ENCODE measurements around the gene RAC3. TPM values are rescaled to one million over a fixed set of nuclear protein-coding genes. Genes with fewer than 3 reads are reported as not detected.

Gene RAC3
- total RNA-seq, 2 donors from 2014 or later = 6.6 to 7.7 TPM

GRCh38 chr17:82047379-82047778 is 15.9 kb downstream of the RAC3 start:
- Mint-ChIP-seq H3K4me1 (no peaks in the 10 kb centered on the region), H3K27me3 (no peaks in the 10 kb centered on the region), H3K4me3 (no peak overlapping the region), H3K27ac (no peak overlapping the region), H3K9me3 (no peaks in the 10 kb centered on the region), H3K36me3 (ENCODE audit: low read depth) (peaks cover 11% of the 10 kb centered on the region)
- no peak for ATAC-seq (replicated peaks)

GRCh38 chr17:82047914-82048570 is 16.6 kb downstream of the RAC3 start:
- H3K4me1 Mint-ChIP-seq = no peaks in the 10 kb centered on the region
- no peaks in the 10 kb centered on the region for H3K27me3 Mint-ChIP-seq
- no peak overlapping the region for H3K4me3 Mint-ChIP-seq
- no peak for ATAC-seq (replicated peaks)
- no peaks in the 10 kb centered on the region for H3K9me3 Mint-ChIP-seq
- peaks cover 11% of the 10 kb centered on the region for H3K36me3 Mint-ChIP-seq (ENCODE audit: low read depth)
- H3K27ac Mint-ChIP-seq = no peak overlapping the region

- H3K4me3 Mint-ChIP-seq = no peak overlapping the region
- no peak overlapping the region for H3K27ac Mint-ChIP-seq
- H3K9me3 Mint-ChIP-seq = no peaks in the 10 kb centered on the region
- no peak for ATAC-seq (replicated peaks)
- H3K4me1 Mint-ChIP-seq = no peaks in the 10 kb centered on the region
- peaks cover 11% of the 10 kb centered on the region for H3K36me3 Mint-ChIP-seq (ENCODE audit: low read depth)
- H3K27me3 Mint-ChIP-seq = no peaks in the 10 kb centered on the region
Measured at GRCh38 chr17:82048571-82048971, 17.1 kb downstream of the RAC3 start.

- H3K27me3 Mint-ChIP-seq = no peaks in the 10 kb centered on the region
- H3K36me3 Mint-ChIP-seq (ENCODE audit: low read depth) = peaks cover 11% of the 10 kb centered on the region
- no peaks in the 10 kb centered on the region for H3K4me1 Mint-ChIP-seq
- H3K4me3 Mint-ChIP-seq = no peak overlapping the region
- ATAC-seq (replicated peaks) = no peak
- no peak overlapping the region for H3K27ac Mint-ChIP-seq
- no peaks in the 10 kb centered on the region for H3K9me3 Mint-ChIP-seq
Measured at GRCh38 chr17:82049106-82049505, 17.6 kb downstream of the RAC3 start.

GRCh38 chr17:82049521-82049971 is 18.1 kb downstream of the RAC3 start:
- Mint-ChIP-seq H3K4me1 (no peaks in the 10 kb centered on the region), H3K27ac (no peak overlapping the region), H3K27me3 (no peaks in the 10 kb centered on the region), H3K4me3 (no peak overlapping the region), H3K36me3 (ENCODE audit: low read depth) (peaks cover 11% of the 10 kb centered on the region), H3K9me3 (no peaks in the 10 kb centered on the region)
- no peak for ATAC-seq (replicated peaks)

GRCh38 chr17:82050152-82050760 is 18.8 kb downstream of the RAC3 start:
- Mint-ChIP-seq H3K27ac (peak overlapping the region; percentile 84), H3K9me3 (no peaks in the 10 kb centered on the region), H3K36me3 (ENCODE audit: low read depth) (peaks cover 16% of the 10 kb centered on the region), H3K4me3 (peak overlapping the region; percentile 87), H3K4me1 (no peaks in the 10 kb centered on the region), H3K27me3 (no peaks in the 10 kb centered on the region)
- ATAC-seq (replicated peaks) = no peak

GRCh38 chr17:82050761-82051641 is 19.5 kb downstream of the RAC3 start:
- Mint-ChIP-seq H3K36me3 (ENCODE audit: low read depth) (peaks cover 17% of the 10 kb centered on the region), H3K27me3 (no peaks in the 10 kb centered on the region), H3K4me1 (no peaks in the 10 kb centered on the region), H3K4me3 (peak overlapping the region; percentile 87), H3K27ac (peak overlapping the region; percentile 84), H3K9me3 (no peaks in the 10 kb centered on the region)
- peak; percentile 24 for ATAC-seq (replicated peaks)

- Mint-ChIP-seq H3K27me3 (no peaks in the 10 kb centered on the region), H3K27ac (peak within 1 kb of the TSS; percentile 84), H3K4me1 (no peaks in the 10 kb centered on the region), H3K4me3 (peak within 1 kb of the TSS; percentile 87), H3K36me3 (ENCODE audit: low read depth) (peaks cover 17% of the 10 kb centered on the region), H3K9me3 (no peaks in the 10 kb centered on the region)
- peak; percentile 94 for ATAC-seq (replicated peaks)
Measured at GRCh38 chr17:82051776-82052637, 20.5 kb downstream of the RAC3 start, which contains the start of the genes GPS1 and RFNG. TSS of gene GPS1 (plus strand) at chr17:82051898. CDS start at chr17:82051932, 34 bp downstream. TSS of gene RFNG (minus strand) at chr17:82051811. CDS start at chr17:82051766, 45 bp downstream.

GRCh38 chr17:82052638-82053059 is 21.2 kb downstream of the RAC3 start:
- Mint-ChIP-seq H3K27me3 (no peaks in the 10 kb centered on the region), H3K27ac (no peak overlapping the region), H3K36me3 (ENCODE audit: low read depth) (peaks cover 15% of the 10 kb centered on the region), H3K4me3 (peak overlapping the region; percentile 61), H3K4me1 (no peaks in the 10 kb centered on the region), H3K9me3 (no peaks in the 10 kb centered on the region)
- no peak for ATAC-seq (replicated peaks)

- no peaks in the 10 kb centered on the region for H3K9me3 Mint-ChIP-seq
- ATAC-seq (replicated peaks) = no peak
- peak overlapping the region; percentile 61 for H3K4me3 Mint-ChIP-seq
- H3K36me3 Mint-ChIP-seq (ENCODE audit: low read depth) = peaks cover 17% of the 10 kb centered on the region
- H3K27ac Mint-ChIP-seq = no peak overlapping the region
- H3K27me3 Mint-ChIP-seq = no peaks in the 10 kb centered on the region
- no peaks in the 10 kb centered on the region for H3K4me1 Mint-ChIP-seq
Measured at GRCh38 chr17:82053130-82053529, 21.7 kb downstream of the RAC3 start.

GRCh38 chr17:82053556-82054263 is 22.2 kb downstream of the RAC3 start:
- H3K4me1 Mint-ChIP-seq = no peaks in the 10 kb centered on the region
- H3K9me3 Mint-ChIP-seq = no peaks in the 10 kb centered on the region
- H3K4me3 Mint-ChIP-seq = peak overlapping the region; percentile 61
- no peak for ATAC-seq (replicated peaks)
- peaks cover 18% of the 10 kb centered on the region for H3K36me3 Mint-ChIP-seq (ENCODE audit: low read depth)
- H3K27me3 Mint-ChIP-seq = no peaks in the 10 kb centered on the region
- H3K27ac Mint-ChIP-seq = no peak overlapping the region

GRCh38 chr17:82054351-82055022 is 23.0 kb downstream of the RAC3 start:
- ATAC-seq (replicated peaks) = no peak
- Mint-ChIP-seq H3K27ac (no peak overlapping the region), H3K36me3 (ENCODE audit: low read depth) (peaks cover 18% of the 10 kb centered on the region), H3K4me1 (no peaks in the 10 kb centered on the region), H3K4me3 (no peak overlapping the region), H3K27me3 (no peaks in the 10 kb centered on the region), H3K9me3 (no peaks in the 10 kb centered on the region)

All from activated T-helper 17 cell treated with anti-CD3 and anti-CD28 coated beads, Interleukin-2, amount 50 U/mL, for 72 hours (primary cell).